ENCODE results near the gene FYCO1.

FYCO1 gene

GRCh38 chr3:45965253-45965652 lies 30.4 kb downstream of the FYCO1 start:
- DNase-seq (ENCODE audit: low read depth): no peak

DNA sequence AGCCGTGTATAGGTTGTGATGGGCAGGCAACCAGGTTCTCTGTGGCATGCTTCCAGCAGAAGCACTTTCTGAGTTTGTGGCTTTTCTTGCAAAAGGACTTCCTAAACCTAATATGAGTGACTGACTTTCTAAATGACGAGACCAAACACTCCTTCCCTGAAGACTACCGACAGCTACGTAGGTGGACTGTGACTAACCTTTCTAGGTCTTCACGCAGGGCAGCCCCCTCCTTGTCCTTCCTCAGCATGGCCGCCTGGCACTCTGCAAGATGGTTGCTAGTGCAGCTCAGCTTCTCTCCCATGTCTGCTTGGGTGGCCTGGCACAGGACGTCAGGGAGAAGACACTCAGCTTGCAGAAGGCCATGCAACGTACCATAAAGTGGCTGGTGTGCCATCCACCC lies 31.5 kb downstream of the FYCO1 start:
- DNase-seq (ENCODE audit: low read depth): no peak

DNA sequence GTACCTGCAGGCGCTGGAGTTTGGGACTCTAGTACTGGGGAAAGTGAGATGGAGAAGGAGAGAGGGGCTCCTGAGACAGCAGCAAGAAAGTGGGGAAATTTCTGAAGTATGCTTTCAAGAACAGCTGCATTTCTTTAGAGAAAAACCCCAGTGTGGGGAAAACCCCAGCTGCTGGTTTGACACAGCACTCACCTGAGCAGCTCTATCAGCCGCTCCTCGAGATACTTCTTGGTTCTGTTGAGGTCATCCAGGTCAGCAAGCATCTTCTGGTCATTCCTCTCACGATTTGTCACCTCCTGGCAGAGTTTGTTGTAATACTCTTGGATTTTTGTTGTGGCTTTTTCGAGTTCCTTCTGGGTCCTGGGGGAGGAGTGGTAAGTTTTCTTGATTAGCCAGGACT lies 33.6 kb downstream of the FYCO1 start:
- no peak for DNase-seq (ENCODE audit: low read depth)

DNA sequence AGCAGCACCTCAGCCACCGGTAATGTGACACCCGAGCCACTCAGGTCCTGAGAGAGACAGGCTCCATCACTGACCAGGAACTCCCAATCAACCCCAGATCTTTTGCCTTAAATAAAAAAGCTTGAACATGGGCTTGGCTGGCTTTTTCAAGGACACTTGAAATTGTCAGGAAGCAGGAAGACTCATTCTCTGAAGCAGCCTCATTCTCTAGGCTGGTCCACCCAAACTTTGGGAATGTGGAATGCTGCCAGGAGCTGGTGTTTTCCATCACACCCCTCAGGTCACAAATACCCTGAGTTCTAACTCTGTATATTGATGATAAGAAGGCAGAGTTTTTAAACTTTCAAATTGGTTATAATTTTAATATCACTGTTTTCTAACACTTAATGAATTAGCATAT lies 35.3 kb downstream of the FYCO1 start:
- no peak for DNase-seq (ENCODE audit: low read depth)

DNA sequence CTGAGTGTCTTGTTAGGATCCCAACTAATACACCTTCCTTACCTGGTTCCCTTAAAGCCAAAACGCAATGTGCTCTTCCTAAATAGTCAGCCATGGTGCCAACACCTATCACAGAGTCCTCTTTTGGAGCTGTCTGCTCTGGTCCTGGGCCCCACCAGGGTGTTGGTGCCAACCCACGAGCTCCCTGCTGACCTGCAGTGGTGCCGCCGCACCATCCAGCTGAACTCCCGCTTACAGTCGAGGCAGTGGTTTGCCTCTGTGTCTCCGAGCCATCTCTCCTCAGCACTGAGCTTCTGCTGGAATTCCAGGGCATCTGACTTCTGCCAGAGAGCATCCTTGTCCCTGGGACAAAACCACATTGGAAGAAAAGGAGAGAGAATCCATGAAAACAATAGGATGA lies 36.4 kb downstream of the FYCO1 start:
- no peak for DNase-seq (ENCODE audit: low read depth)

DNA sequence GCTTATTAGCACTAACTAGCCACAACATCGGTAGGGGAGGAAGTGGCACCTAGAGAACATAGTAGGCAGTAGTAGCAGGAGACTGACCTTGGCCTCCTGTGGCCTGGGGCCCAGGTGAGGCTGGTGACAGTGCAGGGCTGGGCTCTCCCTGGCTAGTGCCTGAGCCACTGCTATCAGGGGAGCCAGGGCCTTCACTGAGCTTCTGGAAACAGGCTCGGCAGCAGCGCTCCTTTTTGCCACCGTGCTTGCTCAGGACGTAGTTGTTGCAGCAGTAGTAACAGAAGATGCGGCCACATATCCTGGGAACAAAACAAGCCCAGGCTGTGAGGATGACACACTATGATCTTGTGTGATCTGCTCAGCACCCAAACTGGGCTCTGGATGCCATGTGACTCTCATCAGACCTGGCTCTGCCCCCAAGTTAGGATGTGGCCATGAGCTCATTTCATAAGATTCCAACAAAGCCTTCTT lies 37.3 kb downstream of the FYCO1 start:
- DNase-seq (ENCODE audit: low read depth): no peak

DNA sequence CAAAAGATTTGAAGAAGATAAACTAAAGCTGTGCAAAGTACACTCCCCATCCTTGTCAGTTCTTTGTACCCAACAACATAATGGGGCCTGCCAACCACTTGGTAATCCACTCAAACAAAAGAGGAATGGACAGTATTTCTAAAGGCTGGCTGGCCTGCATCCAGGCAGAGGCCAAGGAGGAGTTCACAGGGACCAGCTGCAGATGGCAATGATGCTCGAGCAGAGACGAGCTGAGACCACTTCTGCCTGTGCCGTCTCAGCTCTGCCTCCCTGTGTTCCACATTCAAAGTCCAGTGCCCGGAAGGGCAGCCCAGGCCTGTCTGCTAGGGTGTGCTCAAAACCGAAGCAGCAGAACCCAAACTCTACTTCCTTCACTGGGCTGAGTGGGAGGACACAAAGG lies 38.0 kb downstream of the FYCO1 start:
- DNase-seq (ENCODE audit: low read depth): no peak

GRCh38 chr3:45955706-45956105 lies 39.9 kb downstream of the FYCO1 start:
- DNase-seq (ENCODE audit: low read depth): no peak

- DNase-seq (ENCODE audit: low read depth): no peak
Measured at GRCh38 chr3:45955017-45955647, 40.5 kb downstream of the FYCO1 start.

DNA sequence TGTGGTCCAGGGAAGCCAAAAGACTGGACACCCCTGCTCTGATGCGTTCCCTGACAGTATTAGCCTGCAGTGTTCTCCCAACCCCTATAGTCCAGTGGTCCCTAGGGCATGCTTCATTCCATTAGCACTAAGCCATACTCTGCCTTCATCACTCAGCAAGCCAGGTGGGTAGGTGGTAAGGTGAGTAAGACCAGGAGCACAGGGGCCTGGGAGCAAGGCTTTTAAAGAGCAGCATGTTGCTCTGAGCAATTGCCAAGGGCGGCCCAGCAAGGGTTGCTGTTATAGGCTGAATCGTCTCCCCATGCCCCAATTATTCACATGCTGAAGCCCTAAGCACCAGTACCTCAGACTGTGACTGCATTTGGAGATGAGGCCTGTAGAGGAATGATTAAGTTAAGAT lies 41.3 kb downstream of the FYCO1 start:
- no peak for DNase-seq (ENCODE audit: low read depth)

GRCh38 chr3:45953536-45953935 lies 42.1 kb downstream of the FYCO1 start:
- no peak for DNase-seq (ENCODE audit: low read depth)

DNA sequence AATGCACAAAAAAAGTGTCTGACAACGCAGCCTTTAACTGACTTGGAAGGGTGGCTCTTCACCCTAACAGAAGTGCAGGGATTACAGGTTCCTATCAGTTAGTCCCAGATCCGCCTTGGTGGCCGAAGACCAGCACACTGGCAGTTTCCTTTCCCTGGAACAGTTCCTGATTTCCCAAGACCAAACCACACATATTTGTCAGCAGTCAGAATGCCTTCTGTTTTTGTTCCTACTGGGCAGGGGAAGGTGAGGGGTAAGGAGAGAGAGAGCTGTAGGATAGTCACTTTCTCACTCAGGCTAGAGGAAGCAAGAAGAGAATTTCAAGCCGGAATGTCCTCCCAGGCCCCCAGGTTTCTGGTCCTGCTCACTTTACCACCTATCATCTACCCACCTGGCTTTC lies 43.2 kb downstream of the FYCO1 start:
- no peak for DNase-seq (ENCODE audit: low read depth)

- no peak for DNase-seq (ENCODE audit: low read depth)
Measured at GRCh38 chr3:45951946-45952345, 43.7 kb downstream of the FYCO1 start.

- DNase-seq (ENCODE audit: low read depth): no peak
Measured at GRCh38 chr3:45950686-45951600, 44.7 kb downstream of the FYCO1 start.

DNA sequence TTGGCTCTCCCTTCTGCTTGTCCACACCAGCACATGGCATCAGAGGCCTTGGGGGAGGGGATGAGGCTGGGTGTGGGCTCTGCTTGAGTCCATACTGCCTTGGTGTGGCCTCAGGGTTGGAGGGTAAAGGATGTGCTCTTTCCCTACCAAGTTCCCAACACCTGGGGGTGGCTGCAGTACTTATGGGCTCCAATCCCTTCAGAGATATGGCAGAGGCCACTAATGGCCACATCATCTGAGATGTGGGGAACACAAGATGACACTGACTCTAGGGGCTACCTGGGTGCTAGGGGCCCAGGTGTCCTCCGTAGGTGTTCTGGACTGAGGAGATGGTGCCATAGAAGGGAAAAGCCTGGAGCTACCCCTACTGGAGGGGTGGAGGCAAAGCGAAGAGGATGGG lies 45.5 kb downstream of the FYCO1 start:
- no peak for DNase-seq (ENCODE audit: low read depth)

DNA sequence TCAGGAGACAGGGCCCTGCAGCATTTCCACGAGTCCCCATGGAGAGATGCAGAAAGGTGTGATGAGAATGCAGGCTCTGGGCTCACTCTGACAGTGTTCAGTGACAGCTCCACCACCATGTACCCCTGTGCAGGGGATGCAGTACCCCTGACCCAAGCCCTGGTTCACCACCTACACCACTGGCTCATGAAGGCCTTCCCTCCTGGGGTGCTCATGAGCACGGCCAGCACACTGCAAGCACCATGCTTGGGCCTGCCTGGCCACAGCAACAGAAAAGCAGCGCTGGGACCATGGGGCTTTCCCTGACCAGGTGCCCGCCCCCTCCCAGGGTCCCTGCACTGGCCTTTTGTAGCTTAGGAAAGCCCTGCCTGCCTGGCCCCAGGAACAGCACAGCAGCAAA lies 46.2 kb downstream of the FYCO1 start:
- no peak for DNase-seq (ENCODE audit: low read depth)

- no peak for DNase-seq (ENCODE audit: low read depth)
Measured at GRCh38 chr3:45948881-45949280, 46.7 kb downstream of the FYCO1 start.

DNA sequence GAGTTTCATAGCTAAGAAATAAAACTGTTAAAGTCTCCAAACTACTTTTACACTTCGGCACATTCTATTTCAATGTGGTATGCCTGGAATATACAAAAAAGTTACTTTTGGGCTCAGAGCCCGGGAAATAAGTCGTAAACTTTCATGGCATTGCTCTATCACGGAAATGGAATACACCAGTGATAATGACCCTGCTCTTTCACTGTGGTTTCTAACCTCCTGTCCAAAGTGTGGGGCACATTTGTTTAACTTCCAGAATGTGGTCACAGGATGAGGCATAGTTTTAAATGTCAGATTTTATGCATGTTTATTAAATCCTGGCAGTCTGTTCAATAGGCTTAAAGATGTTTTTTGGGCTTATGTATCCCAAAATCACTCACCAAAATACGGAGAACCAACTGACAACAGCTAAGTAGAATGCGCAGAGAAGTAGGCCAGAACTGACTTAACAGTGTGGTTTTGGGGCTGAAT lies 47.3 kb downstream of the FYCO1 start:
- no peak for DNase-seq (ENCODE audit: low read depth)

DNA sequence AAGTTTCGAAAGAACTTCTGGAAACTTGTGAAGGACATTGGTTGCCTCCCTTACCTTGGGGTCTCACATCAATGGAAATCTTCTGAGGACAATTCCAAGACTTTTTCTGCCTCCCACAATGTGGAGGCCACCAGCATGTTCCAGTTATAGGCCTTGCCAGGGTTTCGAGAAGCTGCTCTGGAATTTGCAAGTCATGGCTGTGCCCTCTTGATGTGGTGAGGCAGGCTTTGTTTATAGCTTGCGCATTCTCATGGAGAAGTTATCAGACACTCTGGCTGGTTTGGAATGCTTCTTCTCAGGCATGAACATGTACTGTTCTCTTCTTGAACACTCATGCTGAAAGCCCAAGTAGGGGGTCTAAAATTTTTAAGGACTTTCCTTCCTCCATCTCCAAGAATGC lies 48.3 kb downstream of the FYCO1 start:
- no peak for DNase-seq (ENCODE audit: low read depth)

- DNase-seq (ENCODE audit: low read depth): no peak
Measured at GRCh38 chr3:45946875-45947274, 48.7 kb downstream of the FYCO1 start.

GRCh38 chr3:45946307-45946706 lies 49.3 kb downstream of the FYCO1 start:
- DNase-seq (ENCODE audit: low read depth): no peak

DNA sequence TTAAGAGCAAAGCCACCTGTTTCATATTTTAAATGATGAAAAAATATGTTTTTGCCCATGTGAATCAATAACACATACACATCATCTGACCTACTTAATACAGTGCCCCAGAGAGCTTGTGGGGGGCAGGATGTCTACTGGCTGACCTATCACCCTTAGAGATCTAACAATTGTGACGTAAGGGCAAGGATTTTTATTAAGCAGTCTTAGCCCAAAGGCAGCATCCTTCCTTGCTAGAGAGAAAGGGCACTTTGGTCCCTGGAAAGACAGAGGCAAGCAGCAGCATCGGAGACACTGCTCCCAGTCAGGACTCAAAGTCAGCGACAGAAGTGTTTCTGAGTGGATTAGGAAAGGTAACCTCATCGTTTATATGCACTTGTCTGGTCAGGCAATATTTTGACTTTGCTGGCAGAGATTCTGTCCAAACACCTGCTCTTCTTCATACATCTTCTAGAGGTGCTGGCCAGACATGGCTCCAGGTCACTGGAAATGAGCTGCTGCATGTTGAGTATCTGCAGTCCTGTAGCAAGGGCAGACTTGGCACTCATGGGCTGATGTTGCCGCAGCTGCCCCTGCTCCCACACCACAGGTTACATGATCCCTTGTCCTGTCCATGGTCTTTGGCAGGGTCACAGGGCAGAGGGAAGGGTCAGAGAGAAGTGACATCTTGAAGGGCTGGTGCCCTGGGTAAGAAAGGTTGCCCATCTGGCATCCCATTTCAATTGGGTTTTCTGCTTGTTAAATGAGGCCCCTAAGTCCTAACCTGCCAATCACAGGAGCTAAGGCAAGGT lies 50.6 kb downstream of the FYCO1 start:
- no peak for DNase-seq (ENCODE audit: low read depth)
